ENCODE data around the gene CIB1.
"Not testable (repeated sequence)": the region's sequence is repeated elsewhere in the genome, so short reads cannot be mapped to it uniquely, and the experiment has no call there.

The CIB1 gene

GRCh38 chr15:90233387-90234095 is at the start of gene CIB1:
Gene CIB1 (minus strand): TSS chr15:90233941. CDS start chr15:90233885, 56 bp downstream.
- H3K27ac ChIP-seq (ENCODE audit: low read length): no peak within 1 kb of the TSS
- no peaks in the 10 kb centered on the region for H3K9me3 ChIP-seq (ENCODE audit: insufficient read depth, low read depth, low read length)
- peak within 1 kb of the TSS; percentile 82 for H3K4me3 ChIP-seq (ENCODE audit: low read length)

GRCh38 chr15:90281637-90282036 is 47.9 kb upstream of the CIB1 start:
- not testable (repeated sequence) for H3K27me3 ChIP-seq (ENCODE audit: insufficient read depth, low read length)

More at GRCh38 chr15:90233387-90234095, at the start of gene CIB1:
- Histone ChIP-seq H3K27me3 (ENCODE audit: insufficient read depth, low read length) (no peaks in the 10 kb centered on the region), H3K36me3 (ENCODE audit: insufficient read depth, low read depth, low read length) (peaks cover 26% of the 10 kb centered on the region), H3K4me1 (ENCODE audit: insufficient read depth, low read length) (no peaks in the 10 kb centered on the region; the same call in 1 of the 2 replicates), H3K9ac (ENCODE audit: low read depth, low read length) (peak within 1 kb of the TSS; percentile 72; the same call in 1 of the 2 replicates)

DNA sequence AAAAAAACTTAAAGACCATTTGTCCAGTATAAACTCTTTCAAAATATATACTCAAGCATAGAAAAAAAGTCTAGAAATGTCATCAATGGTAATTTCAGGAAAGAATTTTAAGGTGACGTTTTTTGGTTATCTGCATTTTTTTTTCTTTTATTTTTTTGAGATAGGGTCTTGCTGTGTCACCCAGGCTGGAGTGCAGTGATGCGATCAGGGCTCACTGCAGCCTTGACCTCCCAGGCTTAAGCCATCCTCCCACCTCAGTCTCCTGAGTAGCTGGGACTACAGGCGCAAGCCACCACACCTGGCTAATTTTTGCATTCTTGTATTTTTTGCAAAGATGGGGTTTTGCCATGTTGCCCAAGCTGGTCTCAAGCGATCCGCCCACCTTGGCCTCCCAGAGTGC is 47.0 kb upstream of the CIB1 start:
- H3K9ac ChIP-seq (ENCODE audit: low read depth, low read length); H3K36me3 ChIP-seq (ENCODE audit: insufficient read depth, low read depth, low read length); H3K4me1 ChIP-seq (ENCODE audit: insufficient read depth, low read length); H3K9me3 ChIP-seq (ENCODE audit: insufficient read depth, low read depth, low read length); H3K27me3 ChIP-seq (ENCODE audit: insufficient read depth, low read length); H3K27ac ChIP-seq (ENCODE audit: low read length); H3K4me3 ChIP-seq (ENCODE audit: low read length): not testable (repeated sequence)

More at GRCh38 chr15:90281637-90282036, 47.9 kb upstream of the CIB1 start:
- not testable (repeated sequence) for H3K9me3 ChIP-seq (ENCODE audit: insufficient read depth, low read depth, low read length); H3K4me3 ChIP-seq (ENCODE audit: low read length); H3K4me1 ChIP-seq (ENCODE audit: insufficient read depth, low read length); H3K36me3 ChIP-seq (ENCODE audit: insufficient read depth, low read depth, low read length); H3K9ac ChIP-seq (ENCODE audit: low read depth, low read length); H3K27ac ChIP-seq (ENCODE audit: low read length)

- H3K27ac ChIP-seq (ENCODE audit: low read length); H3K9ac ChIP-seq (ENCODE audit: low read depth, low read length); H3K27me3 ChIP-seq (ENCODE audit: insufficient read depth, low read length); H3K4me3 ChIP-seq (ENCODE audit: low read length); H3K36me3 ChIP-seq (ENCODE audit: insufficient read depth, low read depth, low read length); H3K9me3 ChIP-seq (ENCODE audit: insufficient read depth, low read depth, low read length); H3K4me1 ChIP-seq (ENCODE audit: insufficient read depth, low read length): not testable (repeated sequence)
Observed at GRCh38 chr15:90278467-90278866, 44.7 kb upstream of the CIB1 start.

DNA sequence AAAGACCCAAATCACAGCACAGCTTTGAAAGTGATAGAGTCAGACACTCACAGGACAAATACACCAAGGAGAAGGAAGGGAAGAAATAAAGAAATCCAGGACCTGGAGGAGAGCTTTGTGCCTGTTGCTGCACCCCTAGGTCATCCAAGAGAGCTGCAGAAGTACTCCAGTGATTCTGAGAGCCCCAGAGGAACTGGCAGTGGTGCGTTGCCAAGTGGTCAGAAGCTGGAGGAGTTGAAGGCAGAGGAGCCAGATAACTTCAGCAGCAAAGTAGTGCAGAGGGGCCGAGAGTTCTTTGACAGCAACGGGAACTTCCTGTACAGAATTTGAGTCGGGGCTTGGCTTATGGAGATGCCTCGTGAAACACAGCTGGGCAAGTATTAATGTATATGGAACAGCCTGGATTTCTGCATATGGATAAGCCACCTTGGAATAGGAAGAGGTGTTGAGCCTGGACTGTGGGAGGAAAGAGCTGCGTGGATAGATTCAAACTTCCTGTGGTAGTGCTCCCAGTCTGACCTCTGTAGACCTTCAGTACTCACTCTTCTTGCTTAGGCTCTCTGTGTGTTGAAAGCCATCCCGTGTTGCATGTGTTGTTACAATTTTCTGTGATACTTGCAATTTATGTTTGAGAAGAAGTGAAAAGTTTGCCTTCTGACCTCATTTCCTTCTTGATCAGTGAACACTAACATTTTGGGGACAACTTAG is 37.9 kb upstream of the CIB1 start:
- Histone ChIP-seq H3K9me3 (ENCODE audit: insufficient read depth, low read depth, low read length) (no peaks in the 10 kb centered on the region), H3K4me1 (ENCODE audit: insufficient read depth, low read length) (peaks cover 4% of the 10 kb centered on the region; the same call in 1 of the 2 replicates), H3K27ac (ENCODE audit: low read length) (no peak overlapping the region), H3K36me3 (ENCODE audit: insufficient read depth, low read depth, low read length) (peaks cover 66% of the 10 kb centered on the region), H3K27me3 (ENCODE audit: insufficient read depth, low read length) (no peaks in the 10 kb centered on the region), H3K4me3 (ENCODE audit: low read length) (no peak overlapping the region), H3K9ac (ENCODE audit: low read depth, low read length) (no peak overlapping the region)

- no peak overlapping the region for H3K27ac ChIP-seq (ENCODE audit: low read length)
- H3K9me3 ChIP-seq (ENCODE audit: insufficient read depth, low read depth, low read length): no peaks in the 10 kb centered on the region
- no peak overlapping the region for H3K4me3 ChIP-seq (ENCODE audit: low read length)
- H3K4me1 ChIP-seq (ENCODE audit: insufficient read depth, low read length): peaks cover 4% of the 10 kb centered on the region; the same call in 1 of the 2 replicates
- no peak overlapping the region for H3K9ac ChIP-seq (ENCODE audit: low read depth, low read length)
- H3K27me3 ChIP-seq (ENCODE audit: insufficient read depth, low read length): no peaks in the 10 kb centered on the region
- H3K36me3 ChIP-seq (ENCODE audit: insufficient read depth, low read depth, low read length): peaks cover 67% of the 10 kb centered on the region
Observed at GRCh38 chr15:90270502-90271150, 36.9 kb upstream of the CIB1 start.

DNA sequence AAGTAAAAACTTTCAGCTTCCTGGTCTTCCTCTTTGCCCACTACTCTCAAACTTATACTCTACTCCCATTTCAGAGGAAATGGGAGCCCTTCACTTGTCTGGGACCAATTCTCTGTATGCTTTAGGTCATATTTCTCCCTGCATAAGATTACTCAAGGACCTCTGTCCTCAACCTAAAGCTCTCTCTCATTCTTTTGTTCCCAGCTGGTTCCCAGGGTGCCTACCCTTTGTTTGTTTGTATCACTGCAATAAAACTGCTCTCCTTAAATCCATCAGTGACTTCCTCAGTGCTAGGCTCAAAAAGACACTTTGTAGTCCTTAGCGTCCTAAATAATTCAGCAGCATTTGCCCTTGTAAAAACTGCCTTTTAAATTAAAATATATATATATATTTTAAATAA is 34.7 kb upstream of the CIB1 start:
- Histone ChIP-seq H3K9me3 (ENCODE audit: insufficient read depth, low read depth, low read length) (no peaks in the 10 kb centered on the region), H3K27ac (ENCODE audit: low read length) (no peak overlapping the region), H3K4me1 (ENCODE audit: insufficient read depth, low read length) (peaks cover 10% of the 10 kb centered on the region), H3K27me3 (ENCODE audit: insufficient read depth, low read length) (no peaks in the 10 kb centered on the region), H3K4me3 (ENCODE audit: low read length) (peak overlapping the region; percentile 100), H3K36me3 (ENCODE audit: insufficient read depth, low read depth, low read length) (peaks cover 62% of the 10 kb centered on the region), H3K9ac (ENCODE audit: low read depth, low read length) (peak overlapping the region; percentile 29; the same call in 1 of the 2 replicates)

- H3K36me3 ChIP-seq (ENCODE audit: insufficient read depth, low read depth, low read length): peaks cover 42% of the 10 kb centered on the region
- H3K27ac ChIP-seq (ENCODE audit: low read length): peak overlapping the region; percentile 99
- peaks cover 10% of the 10 kb centered on the region for H3K4me1 ChIP-seq (ENCODE audit: insufficient read depth, low read length)
- H3K27me3 ChIP-seq (ENCODE audit: insufficient read depth, low read length): no peaks in the 10 kb centered on the region
- H3K9ac ChIP-seq (ENCODE audit: low read depth, low read length): peak overlapping the region; percentile 99
- no peaks in the 10 kb centered on the region for H3K9me3 ChIP-seq (ENCODE audit: insufficient read depth, low read depth, low read length)
- H3K4me3 ChIP-seq (ENCODE audit: low read length): peak overlapping the region; percentile 100
Observed at GRCh38 chr15:90266485-90266884, 32.7 kb upstream of the CIB1 start.

GRCh38 chr15:90266061-90266431 is 32.3 kb upstream of the CIB1 start:
- Histone ChIP-seq H3K9ac (ENCODE audit: low read depth, low read length) (peak overlapping the region; percentile 99), H3K36me3 (ENCODE audit: insufficient read depth, low read depth, low read length) (peaks cover 38% of the 10 kb centered on the region), H3K27ac (ENCODE audit: low read length) (peak overlapping the region; percentile 99), H3K4me1 (ENCODE audit: insufficient read depth, low read length) (peaks cover 10% of the 10 kb centered on the region), H3K27me3 (ENCODE audit: insufficient read depth, low read length) (no peaks in the 10 kb centered on the region), H3K4me3 (ENCODE audit: low read length) (peak overlapping the region; percentile 100), H3K9me3 (ENCODE audit: insufficient read depth, low read depth, low read length) (no peaks in the 10 kb centered on the region)

DNA sequence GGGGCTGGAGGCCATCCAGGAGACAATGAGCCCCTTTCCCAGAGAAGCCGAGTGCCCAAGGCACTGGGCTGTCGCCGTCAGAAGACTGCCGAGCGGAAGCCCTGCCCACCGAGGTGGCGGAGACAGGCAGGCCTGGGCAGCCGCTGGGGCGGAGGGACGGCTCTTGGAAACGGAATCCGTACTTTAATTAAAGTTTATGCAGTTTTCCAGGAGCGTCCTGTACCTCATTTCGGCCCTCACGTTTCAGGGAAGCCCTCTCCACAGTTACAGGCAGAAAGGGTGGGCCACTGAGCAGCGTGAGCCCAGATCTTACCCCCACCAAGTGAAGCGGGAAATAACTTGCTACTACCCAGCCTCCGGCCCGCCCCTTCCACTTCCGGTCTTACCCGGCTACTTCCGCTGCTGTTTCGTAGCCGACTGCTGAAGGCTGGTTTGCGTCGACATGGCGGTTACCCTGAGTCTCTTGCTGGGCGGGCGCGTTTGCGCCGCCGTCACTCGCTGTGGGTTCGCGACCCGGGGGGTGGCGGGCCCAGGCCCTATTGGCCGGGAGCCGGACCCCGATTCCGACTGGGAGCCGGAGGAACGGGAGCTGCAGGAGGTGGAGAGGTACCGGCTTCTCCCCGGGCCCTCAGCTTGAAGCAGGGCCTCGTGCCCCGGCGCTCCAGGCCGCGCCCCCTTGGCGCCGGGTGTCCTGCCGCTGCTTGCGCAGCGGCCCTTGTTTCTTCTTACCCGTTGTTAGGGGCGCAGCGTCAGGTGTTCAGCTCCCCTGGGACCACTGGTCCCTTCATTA is 31.7 kb upstream of the CIB1 start, which contains the start of gene NGRN:
TSS of gene NGRN (plus strand) at position 402 of the 790 bp plus-strand sequence. CDS start at position 443, 41 bp downstream.
- no peaks in the 10 kb centered on the region for H3K9me3 ChIP-seq (ENCODE audit: insufficient read depth, low read depth, low read length)
- peak within 1 kb of the TSS; percentile 100 for H3K4me3 ChIP-seq (ENCODE audit: low read length)
- peak within 1 kb of the TSS; percentile 99 for H3K9ac ChIP-seq (ENCODE audit: low read depth, low read length)
- peak within 1 kb of the TSS; percentile 99 for H3K27ac ChIP-seq (ENCODE audit: low read length)
- H3K27me3 ChIP-seq (ENCODE audit: insufficient read depth, low read length): no peaks in the 10 kb centered on the region
- H3K4me1 ChIP-seq (ENCODE audit: insufficient read depth, low read length): peaks cover 10% of the 10 kb centered on the region
- peaks cover 32% of the 10 kb centered on the region for H3K36me3 ChIP-seq (ENCODE audit: insufficient read depth, low read depth, low read length)

DNA sequence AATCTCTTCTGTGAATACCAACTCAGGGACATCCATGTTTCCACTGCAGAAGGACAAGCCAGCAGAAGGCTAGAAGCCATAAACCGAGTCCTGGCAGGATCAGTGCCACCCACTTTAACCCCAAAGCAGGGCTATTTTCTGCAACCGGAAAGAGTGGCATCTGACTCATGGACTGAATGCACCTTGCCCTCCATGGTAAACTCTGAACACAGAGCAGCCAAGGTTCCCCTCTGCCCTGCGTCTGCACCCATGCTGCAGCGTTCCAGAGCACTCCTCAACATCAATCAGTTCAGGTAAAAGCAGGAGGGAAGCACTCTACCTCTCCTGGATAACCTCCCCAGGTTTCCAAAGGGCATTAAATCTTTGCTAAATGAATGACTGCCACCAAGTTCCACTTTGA is 30.9 kb upstream of the CIB1 start:
- H3K27ac ChIP-seq (ENCODE audit: low read length): peak overlapping the region; percentile 99
- H3K9ac ChIP-seq (ENCODE audit: low read depth, low read length): peak overlapping the region; percentile 99
- H3K36me3 ChIP-seq (ENCODE audit: insufficient read depth, low read depth, low read length): peaks cover 24% of the 10 kb centered on the region
- H3K27me3 ChIP-seq (ENCODE audit: insufficient read depth, low read length): no peaks in the 10 kb centered on the region
- H3K4me1 ChIP-seq (ENCODE audit: insufficient read depth, low read length): peaks cover 10% of the 10 kb centered on the region
- no peaks in the 10 kb centered on the region for H3K9me3 ChIP-seq (ENCODE audit: insufficient read depth, low read depth, low read length)
- H3K4me3 ChIP-seq (ENCODE audit: low read length): peak overlapping the region; percentile 100
